HG02870 (cell line): ENCODE results near the gene MRPL52.
"Not testable (repeated sequence)": the region's sequence is repeated elsewhere in the genome, so short reads cannot be mapped to it uniquely, and the experiment has no call there.

ENCODE experiments used
- ATAC-seq: cut with Tn5 transposase; IDR thresholded peaks from one replicate; pipeline ENCODE4 v1.9.1; 2021; ENCODE audit warnings: mild to moderate bottlenecking, moderate library complexity; ENCODE audit not compliant: unreplicated experiment

Gene MRPL52

DNA sequence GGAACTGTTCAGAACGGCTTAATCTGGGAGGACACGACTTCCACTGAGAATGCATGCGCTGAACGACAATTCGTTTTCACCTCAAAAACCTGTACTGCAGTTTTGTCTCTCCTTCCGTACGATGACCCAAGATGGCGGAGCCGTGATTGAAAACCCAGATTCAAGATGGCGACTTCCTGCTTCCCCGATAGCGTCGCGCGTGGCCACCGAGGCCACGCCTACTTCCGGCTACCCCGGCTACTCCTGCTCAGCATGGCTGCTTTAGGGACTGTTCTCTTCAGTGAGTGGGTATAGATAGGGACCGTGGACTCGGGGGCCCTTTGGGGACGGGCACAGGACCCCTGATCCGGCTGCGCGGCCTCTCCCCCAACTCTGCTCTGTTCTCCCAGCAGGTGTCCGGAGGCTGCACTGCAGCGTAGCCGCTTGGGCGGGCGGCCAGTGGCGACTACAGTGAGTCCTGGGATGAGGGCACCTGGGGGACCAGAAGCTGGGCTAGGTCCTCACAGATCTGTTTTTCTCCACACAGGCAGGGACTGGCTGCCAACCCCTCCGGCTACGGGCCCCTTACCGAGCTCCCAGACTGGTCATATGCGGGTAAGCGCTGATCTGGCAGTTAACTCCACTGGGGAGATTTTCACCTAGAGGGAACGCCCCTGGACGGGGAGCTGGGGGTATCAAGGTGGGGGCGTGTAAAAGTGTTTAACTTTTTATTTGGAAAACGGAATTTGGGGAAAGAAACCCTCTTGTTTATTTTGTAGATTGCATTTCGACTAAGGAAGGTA, at the start of gene MRPL52:
TSS of gene MRPL52 (plus strand) at position 227 of the 782 bp plus-strand sequence. CDS start at position 253, 26 bp downstream.
- peak; percentile 89 for ATAC-seq

DNA sequence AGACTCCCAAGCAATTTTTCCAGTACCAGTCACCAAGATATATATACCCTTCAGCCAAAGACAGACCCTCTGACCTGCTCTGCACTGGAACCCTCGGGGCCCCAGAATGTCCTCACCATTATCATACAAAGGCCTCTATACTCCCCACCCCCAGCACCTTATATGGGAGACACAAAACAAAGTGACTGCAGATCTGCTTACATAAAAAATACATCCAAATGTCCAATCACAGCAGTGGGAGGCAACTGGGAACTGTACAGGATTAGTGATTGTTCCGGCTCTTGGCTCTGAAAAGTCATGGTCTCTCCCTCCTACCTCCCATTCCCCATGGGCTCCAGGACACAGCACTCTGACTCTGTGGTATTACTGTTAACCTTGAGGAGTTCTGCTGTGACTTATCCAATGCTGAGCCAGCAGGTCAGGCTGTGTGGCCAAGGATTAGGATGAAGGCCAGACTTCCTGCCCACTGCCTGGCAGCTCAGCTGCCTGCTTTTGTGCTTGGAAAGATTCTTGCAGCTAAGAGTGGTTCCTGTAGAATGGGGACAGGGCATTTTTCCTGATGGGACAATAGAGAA, 49.5 kb upstream of the MRPL52 start:
- ATAC-seq = no peak

DNA sequence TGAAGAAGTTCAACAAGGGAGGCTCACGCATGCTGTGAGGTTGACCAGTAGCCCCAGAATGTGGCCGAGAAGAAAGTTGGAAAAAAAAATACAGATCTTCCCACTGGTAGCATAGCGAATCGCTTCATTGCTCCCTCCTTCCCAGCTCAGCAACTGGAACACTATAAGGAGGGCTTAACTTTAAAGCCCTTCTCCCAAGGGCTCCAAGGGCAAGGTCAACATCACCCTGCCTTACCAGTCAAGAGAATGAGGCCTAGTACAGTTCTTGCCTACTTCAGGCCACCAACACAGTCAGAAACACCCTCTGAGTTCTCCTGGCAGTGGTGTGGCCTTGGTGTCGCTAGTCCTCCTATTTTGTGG, 48.8 kb upstream of the MRPL52 start:
- ATAC-seq = no peak

DNA sequence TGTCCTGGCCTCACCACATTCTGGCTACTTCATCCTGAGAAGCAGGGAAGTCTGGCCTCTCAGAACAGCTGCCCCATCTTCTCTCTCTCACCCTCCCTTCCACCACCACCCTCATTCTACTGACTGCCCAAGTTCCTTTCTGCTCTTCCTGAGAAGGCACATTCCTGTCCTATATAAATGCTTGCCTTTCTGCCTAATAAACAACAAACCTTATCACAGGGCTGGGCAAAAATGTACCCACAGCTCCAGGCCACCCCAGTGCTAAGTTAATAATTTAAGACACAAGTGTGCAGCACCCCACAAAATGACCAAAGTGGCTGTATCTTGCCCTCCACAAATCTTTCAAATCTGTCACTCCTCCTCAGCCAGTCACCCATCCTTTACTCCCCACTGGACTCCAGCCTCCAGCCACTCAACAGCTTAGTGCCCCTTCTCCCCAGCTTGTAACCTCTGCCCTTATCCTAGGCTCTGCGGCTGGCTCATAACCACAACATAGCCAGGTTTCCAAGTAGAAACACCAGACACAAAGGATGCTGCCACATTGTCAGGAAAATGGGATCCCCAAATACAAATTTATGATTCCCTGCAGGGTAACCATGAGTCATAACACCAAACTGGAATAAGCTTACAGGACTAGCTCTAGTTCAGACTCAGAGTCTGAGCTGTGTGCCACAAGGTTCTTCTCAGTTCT, 48.2 kb upstream of the MRPL52 start:
- no peak for ATAC-seq

DNA sequence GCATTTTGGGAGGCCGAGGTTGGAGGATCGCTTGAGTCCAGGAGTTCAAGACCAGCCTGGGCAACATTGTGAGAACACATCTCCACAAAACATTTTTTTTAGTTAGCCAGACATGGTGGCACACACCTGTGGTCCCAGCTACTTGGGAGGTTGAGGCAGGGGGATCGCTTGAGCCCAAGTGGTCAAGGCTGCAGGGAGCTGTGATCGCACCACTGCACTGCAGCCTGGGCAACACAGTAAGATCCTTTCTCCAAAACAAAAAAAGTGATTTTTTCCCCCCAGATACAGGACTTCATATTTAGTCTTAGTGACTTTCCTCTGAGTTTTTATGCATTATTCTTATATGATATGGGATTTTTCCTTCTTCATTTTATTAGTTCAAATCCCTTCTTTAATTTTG, 43.0 kb upstream of the MRPL52 start:
- ATAC-seq = no peak

DNA sequence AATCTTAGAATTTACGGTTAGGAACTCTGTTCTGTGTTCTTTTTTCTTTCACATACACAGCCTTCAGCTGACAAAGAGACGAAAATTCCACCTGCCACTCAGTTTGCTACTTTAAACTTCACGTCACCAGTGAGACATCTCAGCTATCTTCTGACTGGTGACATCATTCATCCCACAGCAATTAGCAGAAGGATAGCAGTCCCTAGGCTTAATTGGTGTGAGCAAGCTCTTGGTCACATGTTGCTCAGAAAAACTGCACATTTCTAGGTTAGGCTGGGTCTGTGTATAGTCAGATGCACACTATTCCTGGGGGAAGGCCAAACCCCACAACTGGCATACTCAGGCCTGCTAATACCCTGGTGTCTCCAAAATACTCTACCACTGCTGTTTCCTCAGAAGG, 38.4 kb upstream of the MRPL52 start:
- no peak for ATAC-seq

DNA sequence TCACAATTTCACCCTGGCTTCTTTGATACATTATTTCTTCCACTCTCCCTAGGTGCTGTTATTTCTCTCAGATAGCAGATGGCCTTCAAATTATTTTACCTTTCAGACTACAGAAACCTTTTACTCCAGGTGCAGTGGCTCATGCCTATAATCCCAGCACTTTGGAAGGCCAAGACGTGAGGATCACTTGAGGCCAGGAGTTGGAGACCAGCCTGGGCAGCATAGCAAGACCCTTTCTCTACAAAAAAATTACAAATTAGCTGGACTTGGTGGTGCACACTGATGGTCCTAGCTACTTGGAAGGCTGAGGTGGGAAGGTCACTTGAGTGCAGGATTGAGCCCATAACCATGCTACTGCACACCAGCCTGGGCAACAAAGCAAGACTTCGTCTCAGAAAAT, 37.5 kb upstream of the MRPL52 start:
- ATAC-seq = no peak

DNA sequence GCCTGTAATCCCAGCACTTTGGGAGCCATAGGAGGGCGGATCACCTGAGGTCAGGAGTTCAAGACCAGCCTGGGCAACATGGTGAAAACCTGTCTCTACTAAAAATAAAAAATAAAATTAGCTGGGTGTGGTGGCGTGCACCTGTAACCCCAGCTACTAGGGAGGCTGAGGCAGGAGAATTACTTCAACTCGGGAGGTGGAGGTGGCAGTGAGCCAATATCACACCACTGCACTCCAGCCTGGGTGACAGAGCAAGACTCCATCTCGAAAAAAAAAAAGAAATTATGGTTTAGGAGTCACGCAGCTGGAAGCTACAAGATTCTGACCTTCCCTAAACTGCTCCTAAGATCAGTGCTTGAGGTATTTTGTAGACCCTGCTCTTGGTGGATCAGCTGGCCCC, 36.1 kb upstream of the MRPL52 start:
- not testable (repeated sequence) for ATAC-seq

DNA sequence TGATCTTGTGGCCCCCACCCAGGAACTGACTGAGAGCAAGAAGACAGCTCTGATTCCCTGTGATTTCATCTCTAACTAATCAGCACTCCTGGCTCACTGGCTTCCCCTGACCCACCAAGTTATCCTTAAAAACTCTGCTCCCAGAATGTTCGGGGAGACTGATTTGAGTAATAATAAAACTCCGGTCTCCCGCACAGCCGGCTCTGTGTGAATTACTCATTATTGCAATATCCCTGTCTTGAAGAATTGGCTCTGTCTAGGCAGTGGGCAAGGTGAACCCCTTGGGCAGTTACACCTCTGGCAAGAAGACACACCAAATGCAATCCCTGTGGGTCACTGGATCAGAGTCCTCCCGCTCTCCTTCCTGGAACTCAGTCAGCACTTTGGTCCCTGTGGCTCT, 35.7 kb upstream of the MRPL52 start:
- ATAC-seq = no peak

DNA sequence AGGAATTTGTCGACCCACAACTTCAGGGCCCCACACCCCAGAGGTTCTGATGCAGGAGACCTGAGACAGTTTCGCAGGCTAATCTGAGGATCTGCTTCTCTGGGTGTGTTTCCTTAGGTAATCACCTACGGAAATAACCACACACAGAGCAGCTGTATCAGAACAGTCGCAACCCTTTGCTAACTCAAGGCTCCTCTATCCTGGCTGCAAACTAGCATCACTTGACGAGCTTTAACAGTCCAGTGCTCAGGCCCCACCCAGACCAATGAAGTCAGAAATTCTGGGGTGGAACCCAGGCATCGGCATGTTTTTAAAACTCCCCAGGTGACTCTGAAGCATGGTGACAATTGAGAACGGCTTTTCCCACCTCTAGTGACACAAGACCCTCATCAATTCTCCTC, 35.1 kb upstream of the MRPL52 start:
- ATAC-seq = no peak

DNA sequence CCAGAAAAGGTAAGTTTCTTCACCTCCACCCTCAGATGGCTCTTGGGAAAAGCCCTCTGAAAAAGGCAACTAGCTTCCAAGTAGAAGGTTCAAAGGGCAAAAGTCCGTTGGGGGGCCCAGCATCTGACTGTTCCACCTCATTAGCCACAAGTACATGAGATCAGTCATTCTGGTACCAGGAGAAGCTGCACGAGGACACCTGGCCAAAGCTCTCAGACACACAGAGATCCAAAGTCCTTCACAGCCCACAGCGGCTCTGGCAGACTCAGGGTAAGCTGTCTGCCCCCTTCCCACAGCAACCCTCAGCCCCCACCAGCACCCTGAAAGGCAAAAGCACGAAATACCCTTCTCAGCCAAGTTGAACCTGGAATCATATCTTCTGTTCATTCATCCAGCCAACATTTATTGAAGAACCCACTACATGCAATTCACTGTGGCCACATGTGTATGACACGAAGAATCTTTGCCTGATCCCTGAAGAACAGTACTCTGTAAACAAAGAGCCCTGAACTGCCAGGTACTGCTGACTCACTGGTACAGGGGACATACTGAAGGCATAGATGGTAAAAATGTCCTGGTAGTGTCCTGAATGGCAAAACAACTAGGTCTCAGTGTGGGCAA, 33.5 kb upstream of the MRPL52 start:
- ATAC-seq = peak; percentile 58

DNA sequence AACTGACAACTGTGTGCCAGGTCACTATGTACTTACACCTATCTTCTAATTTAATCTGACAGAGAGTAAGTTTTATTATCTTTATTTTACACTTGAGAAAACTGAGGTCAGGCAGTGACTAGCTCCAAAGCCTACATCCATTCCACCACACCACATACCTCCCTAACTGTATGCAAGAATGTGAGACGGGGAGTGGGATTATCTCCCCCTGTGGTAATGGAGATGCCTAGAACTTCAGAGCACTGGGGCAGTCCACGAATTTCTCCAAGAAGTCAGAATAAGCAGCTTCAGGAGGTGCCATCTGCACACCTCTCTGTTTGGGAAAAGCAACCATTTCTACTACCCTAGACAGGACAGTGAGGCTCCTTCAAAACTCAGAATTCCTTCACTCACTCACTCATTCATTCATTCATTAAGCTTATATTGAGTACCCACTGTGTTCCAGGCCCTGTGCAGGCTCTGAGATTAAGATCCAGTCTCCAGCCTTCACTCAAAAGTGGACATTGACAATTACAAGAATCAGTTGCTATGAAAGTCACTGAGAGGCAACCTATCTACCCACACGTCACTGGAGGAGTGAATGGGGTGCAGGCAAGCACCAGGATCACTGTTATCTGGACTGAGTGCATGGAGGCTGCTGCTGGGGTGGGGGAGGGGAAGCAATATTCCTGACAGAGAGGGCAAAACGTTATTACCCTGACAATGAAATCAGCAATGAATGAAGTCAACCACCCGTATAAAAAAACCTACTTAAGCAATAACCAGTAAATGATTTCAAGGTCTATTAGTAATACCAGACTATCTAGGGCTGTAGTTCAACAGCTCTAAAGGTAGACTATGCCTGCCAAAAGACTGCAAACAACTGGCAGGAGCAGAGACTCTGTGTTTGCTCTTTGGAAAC, 32.4 kb upstream of the MRPL52 start:
- no peak for ATAC-seq

DNA sequence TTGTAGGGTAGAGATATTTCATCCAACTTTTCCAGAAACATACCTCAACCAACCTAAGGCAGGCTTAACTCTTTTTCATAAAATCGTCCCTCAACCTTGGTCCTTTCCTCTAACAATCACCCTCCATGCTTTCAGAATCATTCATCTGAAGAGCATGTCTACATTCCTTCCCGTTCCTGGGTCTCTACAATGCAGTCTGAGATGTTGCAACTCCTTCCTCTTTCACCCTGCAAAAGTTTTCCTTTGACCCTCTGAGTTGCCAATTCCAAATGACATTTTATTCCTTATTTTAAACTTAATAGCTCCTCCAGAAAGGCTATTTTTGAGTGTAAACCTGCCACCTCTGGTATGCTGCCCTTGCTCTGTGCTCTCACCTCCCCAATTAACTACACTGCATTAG, 31.2 kb upstream of the MRPL52 start:
- ATAC-seq = no peak

DNA sequence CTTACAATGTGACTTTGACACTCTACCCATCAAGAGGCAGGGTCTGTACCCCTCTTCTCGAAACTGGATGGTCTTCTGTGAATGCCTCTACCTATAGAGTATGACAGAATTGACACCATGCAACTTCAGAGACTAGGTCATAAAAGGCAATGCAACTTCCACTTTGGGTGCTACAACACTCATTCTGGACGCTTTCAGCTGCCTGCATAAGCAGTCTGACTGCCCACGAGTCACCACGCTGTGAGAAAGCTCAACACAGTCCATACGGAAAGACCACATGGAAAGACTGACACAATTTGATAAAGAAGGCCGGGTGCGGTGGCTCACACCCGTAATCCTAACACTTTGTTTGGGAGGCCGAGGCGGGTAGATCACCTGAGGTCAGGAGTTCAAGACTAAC, 29.3 kb upstream of the MRPL52 start:
- ATAC-seq = no peak

DNA sequence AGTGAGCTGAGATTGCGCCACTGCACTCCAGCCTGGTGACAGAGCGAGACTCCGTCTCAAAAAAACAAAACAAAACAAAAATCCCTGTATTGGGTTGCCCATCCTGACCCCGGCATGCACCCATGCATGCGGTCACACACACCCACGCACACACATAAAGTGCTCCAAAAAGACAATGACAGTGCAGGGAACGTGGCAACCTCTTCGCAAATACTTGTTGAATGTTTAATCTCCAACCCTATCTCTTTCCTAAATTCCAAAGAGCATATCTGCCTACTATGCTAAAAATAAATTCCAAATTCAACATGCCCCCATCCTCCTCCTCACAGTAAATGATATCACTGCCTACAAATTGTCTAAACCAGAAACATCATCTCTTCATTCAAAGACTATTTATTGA, 28.0 kb upstream of the MRPL52 start:
- ATAC-seq = no peak

DNA sequence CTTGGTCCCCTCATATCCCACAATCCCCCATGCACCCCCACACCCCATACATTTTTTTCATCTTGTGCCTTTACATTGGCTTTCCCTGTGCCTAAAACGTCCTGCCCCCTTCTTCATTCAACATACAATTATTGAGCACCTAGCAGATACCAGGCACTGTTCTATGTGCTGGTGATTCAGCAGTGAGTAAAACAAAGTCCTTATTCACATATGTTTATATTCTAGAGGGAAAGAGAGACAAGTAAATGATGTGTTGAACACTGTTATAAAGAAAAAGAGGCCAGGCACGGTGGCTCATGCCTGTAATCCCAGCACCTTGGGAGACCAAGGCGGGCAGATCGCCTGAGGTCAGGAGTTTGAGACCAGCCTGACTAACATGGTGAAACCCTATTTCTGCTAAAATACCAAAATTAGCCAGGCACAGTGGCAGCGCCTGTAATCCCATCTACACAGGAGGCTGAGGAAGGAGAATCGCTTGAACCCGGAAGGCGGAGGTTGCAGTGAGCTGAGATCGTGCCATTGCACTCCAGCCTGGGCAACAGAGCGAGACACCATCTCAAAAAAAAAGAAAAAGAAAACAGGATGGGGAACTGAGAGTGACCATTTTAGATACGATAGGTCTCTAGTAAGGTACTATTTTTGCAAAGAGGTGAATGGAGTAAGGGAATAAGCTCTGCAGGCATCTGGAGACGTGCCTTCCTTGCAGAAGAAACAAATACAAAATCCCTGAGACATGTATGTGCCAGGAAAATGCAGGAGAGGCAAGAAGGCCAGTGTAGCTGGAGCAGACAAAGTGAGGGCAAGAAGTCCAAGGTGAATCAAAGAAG, 26.6 kb upstream of the MRPL52 start:
- ATAC-seq = no peak

DNA sequence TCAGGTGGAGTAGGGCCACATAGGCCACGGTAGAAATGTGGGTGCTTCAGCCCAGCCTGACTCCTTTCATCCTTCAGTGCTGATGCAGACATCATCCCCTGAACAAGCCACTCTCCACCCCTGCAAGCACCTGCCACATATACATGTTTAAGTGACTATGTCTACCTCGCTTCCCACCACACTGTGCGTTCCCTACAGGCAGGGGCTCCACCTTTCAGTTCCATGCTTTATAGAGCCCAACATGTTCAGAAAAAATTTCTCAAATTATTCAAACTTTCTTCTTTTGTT, 26.1 kb upstream of the MRPL52 start:
- ATAC-seq = no peak

DNA sequence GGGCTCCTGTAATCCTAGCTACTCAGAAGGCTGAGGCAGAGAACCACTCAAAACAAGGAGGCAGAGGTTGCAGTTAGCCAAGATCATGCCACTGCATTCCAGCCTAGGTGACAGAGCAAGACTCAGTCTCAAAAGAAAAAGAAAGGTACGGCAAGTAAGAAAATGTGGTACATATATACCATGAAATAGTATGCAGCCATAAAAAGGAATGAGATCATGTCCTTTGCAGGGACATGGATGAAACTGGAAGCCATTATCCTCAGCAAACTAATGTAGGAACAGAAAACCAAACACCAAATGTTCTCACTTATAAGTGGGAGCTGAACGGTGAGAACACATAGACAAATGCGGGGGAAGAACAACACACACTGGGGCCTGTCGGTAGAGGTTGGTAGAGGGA, 24.5 kb upstream of the MRPL52 start:
- ATAC-seq = not testable (repeated sequence)

DNA sequence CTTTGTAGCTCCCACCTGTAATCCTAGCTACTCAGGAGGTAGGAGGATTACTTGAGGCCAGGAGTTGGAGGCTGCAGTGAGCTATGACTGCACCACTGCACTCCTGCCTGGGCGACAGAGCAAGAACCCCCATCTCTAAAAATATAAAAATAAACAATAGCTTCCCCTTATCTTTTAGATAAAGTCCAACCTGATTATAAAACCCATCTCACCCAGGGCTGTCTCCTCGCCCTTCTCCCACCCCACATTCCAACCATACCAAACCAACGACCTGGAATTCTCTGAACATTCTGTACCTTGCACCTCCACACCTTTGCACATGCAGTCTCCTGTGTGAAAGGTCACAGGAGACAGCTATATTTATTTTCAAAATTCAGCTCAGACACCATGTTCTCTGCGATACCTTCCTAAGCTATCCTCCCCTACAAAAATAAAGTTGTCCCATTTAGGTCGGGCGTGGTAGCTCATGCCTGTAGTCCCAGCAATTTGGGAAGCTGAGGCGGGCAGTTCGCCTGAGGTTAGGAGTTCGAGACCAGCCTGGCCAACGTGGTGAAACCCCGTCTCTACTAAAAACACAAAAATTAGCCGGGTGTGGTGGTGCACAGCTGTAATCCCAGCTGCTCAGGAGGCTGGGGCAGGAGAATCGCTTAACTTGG, 22.1 kb upstream of the MRPL52 start:
- ATAC-seq = no peak
